CD4-positive, alpha-beta T cell (primary cell): ENCODE measurements around the gene STING1. TPM values are rescaled to one million over a fixed set of nuclear protein-coding genes. Genes with fewer than 3 reads are reported as not detected.

Experiments
- ATAC-seq: fragments of 200-7000 bp; cut with Tn5 transposase; one replicate; pipeline ENCODE4 v1.10.0; 2022; ENCODE audit warnings: mild to moderate bottlenecking; ENCODE audit not compliant: poor library complexity
- CTCF ChIA-PET: fragments of 350-600 bp; sonication (Branson Sonifier 250); formaldehyde crosslinking; loops from one replicate; lab custom pipeline; 2021; ENCODE audit warnings: antibody characterized with exemption, inconsistent platforms; lab: Charles Lee
- POLR2A ChIA-PET: fragments of 350-600 bp; sonication (Branson Sonifier 250); formaldehyde crosslinking; loops from one replicate; lab custom pipeline; 2021; ENCODE audit warnings: antibody characterized with exemption, inconsistent platforms; lab: Charles Lee
- DNase-seq, 14 experiments: peaks; one replicate each; pipeline ENCODE4 v3.0.0-alpha.2; 2013 to 2020; ENCODE audit warnings: mixed read lengths in 2 of 14
- H3K27ac ChIP-seq, 2 donors: one replicate each; pipeline versions ENCODE4 v1.5.1 to v1.7.0; 2013; ENCODE audit warnings: low read length in 2 of 2, low read depth in 1 of 2, mild to moderate bottlenecking in 1 of 2
- H3K27me3 ChIP-seq, 2 experiments: 1 replicate in 1 of 2; 2 replicates in 1 of 2; pipeline versions ENCODE4 v1.6.1 to v1.7.0; 2013; ENCODE audit warnings: low read length in 2 of 2, control low read depth in 1 of 2, mild to moderate bottlenecking in 1 of 2, moderate library complexity in 1 of 2; ENCODE audit not compliant: insufficient read depth in 2 of 2, control insufficient read depth in 1 of 2
- H3K36me3 ChIP-seq: one replicate; pipeline ENCODE4 v1.6.1; 2013; ENCODE audit warnings: low read length, control low read depth; ENCODE audit not compliant: insufficient read depth
- H3K4me1 ChIP-seq: one replicate; pipeline ENCODE4 v1.6.1; 2013; ENCODE audit warnings: low read length, control low read depth; ENCODE audit not compliant: insufficient read depth
- H3K4me3 ChIP-seq: one replicate; pipeline ENCODE4 v1.5.1; 2013; ENCODE audit warnings: mild to moderate bottlenecking, low read length, moderate library complexity
- H3K9me3 ChIP-seq, 2 experiments: 1 replicate in 1 of 2; 2 replicates in 1 of 2; pipeline versions ENCODE4 v1.6.1 to v1.7.0; 2013; ENCODE audit warnings: low read length in 2 of 2, mild to moderate bottlenecking in 2 of 2, control low read depth in 1 of 2, moderate library complexity in 1 of 2; ENCODE audit not compliant: control insufficient read depth in 1 of 2, insufficient read depth in 1 of 2
- H3K27ac Mint-ChIP-seq: one replicate; pipeline ENCODE4 v1.8.0; 2020; ENCODE audit warnings: mixed read lengths
- H3K27me3 Mint-ChIP-seq: one replicate; pipeline ENCODE4 v1.8.0; 2021; ENCODE audit warnings: mixed read lengths
- H3K36me3 Mint-ChIP-seq: one replicate; pipeline ENCODE4 v1.8.0; 2021; ENCODE audit warnings: low read depth, mixed read lengths
- H3K4me1 Mint-ChIP-seq: one replicate; pipeline ENCODE4 v1.8.0; 2021; ENCODE audit warnings: low read depth, mixed read lengths
- H3K4me3 Mint-ChIP-seq: one replicate; pipeline ENCODE4 v1.8.0; 2020; ENCODE audit warnings: mild to moderate bottlenecking, mixed read lengths
- H3K9me3 Mint-ChIP-seq: one replicate; pipeline ENCODE4 v1.8.0; 2020; ENCODE audit warnings: mixed read lengths
- intact Hi-C, 2 experiments: fragments of 100-400 bp; cut with DNase I in 1 of 2; cut with micrococcal nuclease in 1 of 2; formaldehyde crosslinking; loops; one replicate each; pipeline versions ENCODE4 v1.15.1 to v1.9.0; 2023 to 2025; cut with DNase I, micrococcal nuclease
- total RNA-seq, 174 experiments: library from RNA in 2 of 174; stranded (reverse) in 2 of 174; gene quantifications; one replicate each; pipeline ENCODE4 v1.2.3 and lab custom pipeline; 2021 to 2026
- TF ChIP-seq, protein P1 (sequence below): fragments of 200-600 bp; IDR thresholded peaks from one replicate; pipeline ENCODE4 v1.8.0; 2022; ENCODE audit warnings: antibody characterized with exemption, mild to moderate bottlenecking

The STING1 gene
- total RNA-seq, 2 experiments from 2014 or later, result 155 to 168 TPM

DNA sequence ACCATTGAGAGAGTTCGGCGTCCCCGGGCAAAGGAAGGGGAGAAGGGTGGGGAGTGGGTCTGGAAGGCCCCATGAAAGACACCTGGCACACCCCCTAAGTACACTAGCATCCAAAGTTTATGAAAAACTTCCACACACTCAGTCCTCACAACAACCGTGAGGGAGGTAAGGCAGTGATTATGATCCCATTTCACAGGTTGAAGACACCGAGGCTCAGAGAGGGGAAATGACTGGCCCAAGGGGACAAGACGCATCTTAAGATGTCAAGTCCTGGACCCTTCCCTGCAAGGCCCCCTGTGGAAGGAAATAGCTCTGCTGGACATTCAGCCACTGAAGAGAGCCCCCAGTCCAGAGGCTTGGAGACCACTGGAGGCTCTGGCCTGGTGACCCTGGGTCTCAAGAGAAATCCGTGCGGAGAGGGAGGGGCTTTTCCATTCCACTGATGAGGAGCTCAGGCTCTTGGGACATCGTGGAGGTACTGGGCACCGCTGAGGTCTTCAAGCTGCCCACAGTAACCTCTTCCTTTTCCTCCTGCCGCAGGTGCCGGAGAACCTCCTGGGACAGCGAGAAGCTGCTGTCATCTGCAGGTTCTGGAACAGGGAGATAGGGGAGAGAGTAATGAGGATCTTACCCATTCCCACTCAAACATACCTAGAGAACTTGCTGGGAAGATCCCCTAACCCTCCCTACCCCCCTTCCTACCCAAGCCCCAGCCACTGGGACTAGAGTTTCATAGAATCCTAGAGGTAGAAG lies 6.5 kb downstream of the STING1 start:
- Mint-ChIP-seq H3K4me1 (peaks cover 82% of the 10 kb centered on the region), H3K36me3 (peaks cover 53% of the 10 kb centered on the region), H3K27ac (peak overlapping the region; percentile 92), H3K27me3 (no peaks in the 10 kb centered on the region), H3K9me3 (no peaks in the 10 kb centered on the region), H3K4me3 (peak overlapping the region; percentile 81)
- H3K4me3 ChIP-seq, result no peak overlapping the region
- peaks cover 62% of the 10 kb centered on the region for H3K36me3 ChIP-seq
- ChIA-PET CTCF (interaction anchor here (0.7 to 1.4 kb wide), 2 partner anchors 32 to 54 kb away, joined by 3 read pairs; no protein-coding TSS in a partner anchor), POLR2A (interaction anchor here (0.9 to 1.8 kb wide), 4 partner anchors 21 to 37 kb away, joined by 4 to 9 read pairs (median 6); partner anchors contain the start of gene DNAJC18)
- no peaks in the 10 kb centered on the region for H3K9me3 ChIP-seq
- H3K27me3 ChIP-seq, result no peaks in the 10 kb centered on the region
- TF ChIP-seq, protein P1, sequence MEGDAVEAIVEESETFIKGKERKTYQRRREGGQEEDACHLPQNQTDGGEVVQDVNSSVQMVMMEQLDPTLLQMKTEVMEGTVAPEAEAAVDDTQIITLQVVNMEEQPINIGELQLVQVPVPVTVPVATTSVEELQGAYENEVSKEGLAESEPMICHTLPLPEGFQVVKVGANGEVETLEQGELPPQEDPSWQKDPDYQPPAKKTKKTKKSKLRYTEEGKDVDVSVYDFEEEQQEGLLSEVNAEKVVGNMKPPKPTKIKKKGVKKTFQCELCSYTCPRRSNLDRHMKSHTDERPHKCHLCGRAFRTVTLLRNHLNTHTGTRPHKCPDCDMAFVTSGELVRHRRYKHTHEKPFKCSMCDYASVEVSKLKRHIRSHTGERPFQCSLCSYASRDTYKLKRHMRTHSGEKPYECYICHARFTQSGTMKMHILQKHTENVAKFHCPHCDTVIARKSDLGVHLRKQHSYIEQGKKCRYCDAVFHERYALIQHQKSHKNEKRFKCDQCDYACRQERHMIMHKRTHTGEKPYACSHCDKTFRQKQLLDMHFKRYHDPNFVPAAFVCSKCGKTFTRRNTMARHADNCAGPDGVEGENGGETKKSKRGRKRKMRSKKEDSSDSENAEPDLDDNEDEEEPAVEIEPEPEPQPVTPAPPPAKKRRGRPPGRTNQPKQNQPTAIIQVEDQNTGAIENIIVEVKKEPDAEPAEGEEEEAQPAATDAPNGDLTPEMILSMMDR, result no peak
- peaks cover 99% of the 10 kb centered on the region for H3K4me1 ChIP-seq
- intact Hi-C loops, result loop anchor here in 1 of 2 experiments (1.0 kb wide), 1 partner anchor 46 kb away; no protein-coding TSS in a partner anchor
- ATAC-seq, result no peak
- no peak for DNase-seq
- H3K27ac ChIP-seq, result peak overlapping the region in 1 of 2 donors; percentile 7

- H3K27me3 Mint-ChIP-seq, result no peaks in the 10 kb centered on the region
- H3K4me1 Mint-ChIP-seq, result peaks cover 82% of the 10 kb centered on the region
- DNase-seq, result peak in 5 of 14 experiments; percentile 24 to 75 (median 55)
- H3K9me3 Mint-ChIP-seq, result no peaks in the 10 kb centered on the region
- ChIA-PET CTCF (interaction anchor here (1.3 to 1.4 kb wide), 2 partner anchors 13 to 53 kb away, joined by 3 read pairs; partner anchors contain the start of gene ECSCR), POLR2A (interaction anchor here (0.7 to 1.8 kb wide), 4 partner anchors 20 to 93 kb away, joined by 3 to 9 read pairs (median 6); partner anchors contain the start of gene DNAJC18)
- H3K27ac Mint-ChIP-seq, result peak overlapping the region; percentile 92
- Histone ChIP-seq H3K27ac (peak overlapping the region in 1 of 2 donors; percentile 32), H3K4me3 (peak overlapping the region; percentile 7), H3K9me3 (no peaks in the 10 kb centered on the region), H3K27me3 (no peaks in the 10 kb centered on the region), H3K36me3 (peaks cover 54% of the 10 kb centered on the region), H3K4me1 (peaks cover 98% of the 10 kb centered on the region)
- H3K4me3 Mint-ChIP-seq, result peak overlapping the region; percentile 81
- peak; percentile 65 for ATAC-seq
- intact Hi-C loops, result loop anchor here (1.0 to 5.0 kb wide), 4 partner anchors 37 to 53 kb away; partner anchors contain the start of gene DNAJC18 (in 1 of the 2)
- peaks cover 44% of the 10 kb centered on the region for H3K36me3 Mint-ChIP-seq
- TF ChIP-seq, protein P1, result no peak
These were observed 7.4 kb downstream of the STING1 start for GRCh38 chr5:139474890-139475791.

DNA sequence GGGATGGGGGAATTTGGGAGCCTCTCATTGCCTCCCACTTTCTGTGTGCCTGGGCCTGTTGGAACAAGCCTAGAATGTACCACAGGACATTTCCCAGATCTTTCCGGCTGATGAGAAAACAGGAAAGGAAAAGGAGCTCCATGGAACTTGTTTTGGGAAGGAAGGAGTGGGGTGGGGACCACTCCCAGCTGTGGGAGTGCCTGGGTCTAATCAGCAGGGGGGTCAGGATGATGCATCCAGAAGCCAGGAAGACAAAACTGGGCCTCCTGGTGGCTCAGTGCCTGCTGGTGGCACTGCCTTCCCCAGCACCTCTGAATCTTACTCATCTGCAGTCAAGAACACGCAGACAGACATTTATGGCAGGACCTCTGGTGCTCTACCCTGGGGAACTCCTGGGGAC lies 9.0 kb downstream of the STING1 start:
- Mint-ChIP-seq H3K4me1 (peaks cover 88% of the 10 kb centered on the region), H3K27me3 (no peaks in the 10 kb centered on the region), H3K9me3 (no peaks in the 10 kb centered on the region), H3K36me3 (peaks cover 35% of the 10 kb centered on the region), H3K27ac (peak overlapping the region; percentile 92), H3K4me3 (peak overlapping the region; percentile 45)
- Histone ChIP-seq H3K4me1 (peaks cover 98% of the 10 kb centered on the region), H3K27ac (peak overlapping the region in 1 of 2 donors; percentile 65), H3K27me3 (no peaks in the 10 kb centered on the region), H3K9me3 (no peaks in the 10 kb centered on the region), H3K36me3 (peaks cover 39% of the 10 kb centered on the region), H3K4me3 (no peak overlapping the region)
- TF ChIP-seq, protein P1, result no peak
- ATAC-seq (no peak), DNase-seq (no peak)
- intact Hi-C loops, result loop anchor here (5.0 kb wide), 3 partner anchors 36 to 51 kb away; partner anchors contain the start of gene DNAJC18 (in 1 of the 2)
- CTCF ChIA-PET, result interaction anchor here (0.9 to 1.5 kb wide), 3 partner anchors 30 to 51 kb away, joined by 3 read pairs; no protein-coding TSS in a partner anchor
- POLR2A ChIA-PET, result interaction anchor here (0.7 to 2.7 kb wide), 5 partner anchors 9 to 88 kb away, joined by 3 to 26 read pairs (median 6); partner anchors contain the start of genes DNAJC18, STING1 and UBE2D2
